HPDE6-E6E7 (cell line): Measurements from ENCODE around the gene DEGS2.

Experiments used
- DNase-seq: peaks from one replicate; pipeline ENCODE4 v3.0.0; 2011; ENCODE audit warnings: missing footprints; ENCODE audit errors: extremely low spot score

DEGS2 gene

DNA sequence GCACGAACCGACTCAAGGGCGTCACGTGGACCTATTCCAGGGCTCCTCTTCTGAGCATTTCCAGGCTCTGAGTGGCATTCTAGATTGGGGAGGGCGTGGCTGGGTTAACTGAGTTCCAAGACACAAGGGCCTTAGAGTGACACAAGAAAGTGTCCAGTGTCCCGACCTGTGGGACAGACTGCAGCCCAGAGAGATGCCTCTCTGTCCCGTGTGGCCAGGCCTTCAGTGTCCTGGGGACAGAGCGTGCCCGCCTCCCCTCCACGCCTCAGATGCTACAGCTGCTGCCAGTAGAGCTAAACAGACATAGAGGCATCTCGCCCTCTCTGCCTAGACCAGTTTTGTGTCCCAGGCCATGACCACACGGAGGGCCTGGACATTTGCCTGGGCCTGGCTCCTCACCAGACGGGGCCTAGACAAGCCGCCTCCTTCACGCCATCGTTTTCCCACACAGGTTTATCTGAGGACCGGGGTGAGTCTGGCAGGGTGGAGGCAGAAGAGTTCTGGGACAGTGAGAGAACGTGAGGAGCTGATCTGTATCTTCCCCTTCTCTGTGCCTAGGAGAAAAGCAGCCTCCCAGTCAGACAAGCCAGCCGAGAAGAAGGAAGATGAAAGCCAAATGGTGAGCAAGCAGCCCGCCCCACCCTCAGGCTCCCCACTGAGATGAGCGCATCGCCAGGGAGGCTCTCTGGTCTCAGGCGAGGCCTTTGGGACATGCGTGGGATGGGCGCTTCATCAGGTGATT lies 27.1 kb downstream of the DEGS2 start:
- DNase-seq, result no peak

DNA sequence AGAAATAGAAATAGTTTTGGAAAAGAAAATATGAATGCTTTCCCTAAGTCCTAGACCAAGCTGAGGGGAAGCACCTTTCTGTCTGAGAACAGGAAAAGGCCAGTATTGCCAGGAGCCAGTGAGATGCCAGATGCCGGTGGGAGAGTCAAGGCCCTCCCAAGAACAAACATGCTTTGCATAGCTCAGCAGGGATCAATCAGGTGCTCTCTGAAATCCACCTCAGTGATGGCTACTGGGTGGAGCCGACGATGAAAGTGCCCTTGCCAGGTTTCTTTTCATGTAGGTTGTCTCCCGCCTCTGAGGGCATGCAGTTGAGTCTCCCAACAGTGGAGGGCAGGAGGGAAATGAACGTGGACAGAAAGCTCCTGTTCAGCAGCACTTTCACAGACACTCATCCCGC lies 28.3 kb downstream of the DEGS2 start:
- DNase-seq, result no peak

DNA sequence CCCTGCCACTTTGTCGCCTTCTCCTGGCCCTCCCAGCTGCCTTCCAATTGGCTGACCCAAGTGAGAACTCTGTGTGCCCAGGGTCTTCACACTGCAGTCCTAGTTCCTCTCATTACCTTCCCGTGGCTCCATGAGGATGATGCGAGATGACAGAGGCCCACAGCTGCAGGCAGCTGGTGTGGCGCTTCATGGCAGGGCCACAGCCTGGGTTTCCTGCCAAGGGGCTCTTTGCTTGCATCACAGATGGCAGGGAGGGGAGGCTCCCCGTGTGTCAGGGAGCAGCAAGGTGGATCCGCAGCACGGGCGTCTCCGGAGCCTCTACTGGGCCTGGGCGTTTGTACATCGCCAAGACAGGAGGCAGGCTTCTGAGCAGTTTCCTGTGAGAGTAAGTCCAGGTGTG lies 28.9 kb downstream of the DEGS2 start:
- DNase-seq, result no peak

DNA sequence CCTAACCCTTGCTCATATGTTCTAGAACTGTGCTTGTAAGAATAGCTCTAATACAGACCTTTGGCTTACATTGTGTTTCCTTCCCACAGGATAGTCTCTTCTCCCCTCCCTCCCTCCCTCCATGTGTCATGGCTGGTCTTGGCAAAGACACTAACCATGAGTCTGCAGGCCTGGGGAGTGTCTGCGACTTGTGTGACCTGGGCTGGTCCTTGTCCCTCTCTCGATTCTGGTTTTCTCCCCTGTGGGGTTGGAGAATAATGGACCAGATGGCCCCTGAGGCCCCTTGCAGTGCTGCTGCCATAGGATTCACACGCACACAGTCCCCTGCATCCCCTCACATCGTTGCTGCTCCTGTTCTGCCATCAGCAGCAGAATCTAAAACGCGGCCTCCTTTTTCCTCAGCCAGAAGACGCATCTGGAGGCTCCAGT lies 30.3 kb downstream of the DEGS2 start:
- DNase-seq, result no peak

DNA sequence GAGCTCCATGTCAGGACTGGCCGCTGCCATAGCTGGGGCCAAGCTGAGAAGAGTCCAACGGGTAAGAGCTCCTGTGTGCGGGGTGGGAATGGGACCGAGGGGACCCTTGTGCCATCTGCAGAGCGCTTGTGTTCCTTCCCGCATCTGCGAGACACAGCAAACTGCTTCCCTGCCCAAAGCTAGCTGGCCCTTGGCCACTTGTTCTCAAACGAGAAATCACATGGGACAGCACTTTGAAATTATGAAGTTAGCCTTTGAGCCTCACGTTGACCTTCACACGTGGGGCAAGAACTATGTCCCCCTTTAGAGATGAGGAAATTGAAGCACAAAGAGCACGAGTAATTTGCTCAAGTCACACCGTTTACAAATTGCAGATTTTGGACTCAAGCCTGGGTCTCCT lies 30.8 kb downstream of the DEGS2 start:
- no peak for DNase-seq

DNA sequence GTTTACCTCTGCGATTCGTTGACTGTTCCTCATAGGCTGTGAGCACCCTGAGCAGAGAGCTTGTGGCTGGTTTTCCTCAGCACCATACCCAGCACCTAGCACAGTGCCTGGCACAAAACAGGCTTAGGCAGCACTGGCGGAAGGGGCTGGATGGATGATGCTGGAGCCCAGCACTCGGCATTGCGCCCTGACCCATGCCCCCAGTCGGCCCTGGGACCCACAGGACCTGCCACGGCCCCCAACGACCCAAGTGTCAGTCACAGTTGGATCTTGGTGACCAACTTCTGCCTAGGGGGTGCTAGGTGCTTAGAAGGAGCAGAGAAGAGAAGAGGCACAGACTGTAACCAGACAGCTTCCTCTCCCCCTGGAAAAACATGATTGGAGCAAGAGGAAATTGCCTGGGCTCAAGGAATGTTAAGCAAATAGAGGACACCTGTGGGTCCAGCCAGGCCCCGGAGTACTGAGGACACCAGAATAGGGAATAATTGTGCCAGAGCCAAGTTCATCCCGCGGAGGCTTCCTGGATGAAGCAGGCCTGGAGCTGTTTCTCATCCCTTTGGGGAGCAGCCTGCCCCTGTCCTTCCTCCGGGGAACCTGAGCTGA lies 31.5 kb downstream of the DEGS2 start:
- no peak for DNase-seq

DNA sequence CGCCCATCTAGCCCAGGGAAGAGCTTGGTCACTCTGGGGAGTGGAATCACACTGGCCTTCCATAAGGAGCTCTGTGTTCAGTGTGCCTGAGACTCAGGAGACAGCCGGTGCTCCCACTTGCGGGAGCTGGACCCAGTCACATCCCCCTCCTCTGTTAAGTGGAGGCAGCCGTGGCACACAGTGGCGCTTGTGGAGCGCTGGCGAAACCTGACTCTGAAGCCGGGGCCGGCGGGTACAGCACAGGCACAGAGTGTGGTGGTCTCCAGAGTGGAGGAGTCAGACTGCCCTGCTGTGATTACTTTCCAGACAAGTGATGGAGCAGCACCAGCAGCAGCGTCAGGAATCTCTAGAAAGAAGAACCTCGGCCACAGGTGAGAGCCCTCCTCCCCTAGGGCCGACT lies 33.0 kb downstream of the DEGS2 start:
- no peak for DNase-seq

DNA sequence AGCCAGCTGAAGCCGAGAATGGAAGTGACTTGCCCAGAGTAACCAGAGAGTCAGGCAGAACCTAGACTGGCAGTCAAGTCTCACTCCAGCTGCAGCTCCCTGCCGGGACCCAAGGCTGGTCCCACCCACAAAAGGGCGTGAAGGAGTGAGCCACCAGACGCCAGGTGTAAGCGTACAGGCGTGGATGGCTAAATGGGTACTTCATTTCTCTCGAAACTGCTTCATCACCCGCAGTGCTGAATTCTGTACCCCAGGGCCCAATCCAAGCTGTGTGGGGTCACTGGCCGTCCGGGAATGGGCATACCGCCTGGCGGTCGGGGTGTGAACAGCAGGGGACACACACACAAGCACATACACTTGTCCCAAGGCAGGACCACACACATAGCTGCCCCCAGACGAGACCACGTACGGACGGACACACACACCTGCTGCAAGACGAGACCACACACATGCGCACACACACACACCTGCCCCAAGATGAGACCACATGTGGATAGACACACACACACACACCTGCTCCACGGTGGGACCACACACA lies 34.8 kb downstream of the DEGS2 start:
- no peak for DNase-seq

DNA sequence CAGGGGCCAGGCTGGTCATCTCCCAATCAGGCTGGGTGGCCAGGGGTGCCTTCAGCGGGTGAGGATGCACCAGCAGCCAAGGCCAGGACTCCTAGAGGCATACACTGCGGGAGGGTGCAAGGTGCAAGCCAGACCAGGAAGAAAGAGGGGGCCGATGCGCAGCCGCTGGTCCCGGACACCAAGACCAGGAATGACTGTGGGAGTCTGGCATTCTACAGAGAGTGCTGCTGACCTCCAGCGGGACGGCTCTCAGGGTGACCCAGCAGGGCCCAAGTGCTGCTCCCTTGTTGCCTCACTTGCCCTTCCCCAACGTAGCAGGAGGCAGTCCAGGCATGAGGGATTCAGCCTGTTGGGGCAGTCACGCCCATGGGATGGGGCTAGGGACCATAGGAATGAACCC lies 35.8 kb downstream of the DEGS2 start:
- DNase-seq, result no peak

DNA sequence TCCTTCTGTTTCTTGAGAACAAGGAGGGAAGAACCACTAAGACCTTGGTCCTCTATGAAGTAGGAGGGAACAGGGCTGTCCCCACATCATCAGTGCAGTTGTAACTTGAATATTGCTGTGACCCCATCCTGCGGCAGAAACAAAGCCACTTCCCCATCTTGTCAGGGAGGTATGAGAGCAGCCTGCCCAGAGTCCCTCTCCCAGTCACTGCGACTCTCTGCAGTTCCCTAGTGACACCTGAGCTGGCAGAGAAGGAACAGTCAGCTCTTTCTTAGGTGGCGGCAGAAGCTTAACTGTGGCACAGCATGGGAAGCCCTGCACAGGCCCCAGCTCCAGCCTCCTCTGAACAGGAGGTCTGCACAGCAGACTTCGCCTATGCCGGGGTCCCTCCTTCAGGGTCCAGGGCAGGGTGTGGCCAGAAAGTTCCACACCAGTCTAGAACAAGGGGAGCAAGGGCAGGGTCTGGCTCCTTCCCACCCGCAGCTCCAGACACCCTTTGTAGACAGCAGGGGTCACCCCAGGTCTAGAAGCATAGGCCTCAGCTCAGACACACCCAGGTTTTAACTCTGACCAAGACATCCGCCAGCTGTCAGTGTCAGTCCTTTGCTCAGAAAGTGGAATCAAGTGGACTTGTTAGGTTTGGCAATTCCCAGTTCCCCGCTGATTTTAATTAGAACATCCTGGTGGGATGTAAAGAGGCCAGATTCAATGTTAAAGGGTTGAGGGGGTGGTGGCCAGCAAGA lies 36.8 kb downstream of the DEGS2 start:
- DNase-seq, result no peak

DNA sequence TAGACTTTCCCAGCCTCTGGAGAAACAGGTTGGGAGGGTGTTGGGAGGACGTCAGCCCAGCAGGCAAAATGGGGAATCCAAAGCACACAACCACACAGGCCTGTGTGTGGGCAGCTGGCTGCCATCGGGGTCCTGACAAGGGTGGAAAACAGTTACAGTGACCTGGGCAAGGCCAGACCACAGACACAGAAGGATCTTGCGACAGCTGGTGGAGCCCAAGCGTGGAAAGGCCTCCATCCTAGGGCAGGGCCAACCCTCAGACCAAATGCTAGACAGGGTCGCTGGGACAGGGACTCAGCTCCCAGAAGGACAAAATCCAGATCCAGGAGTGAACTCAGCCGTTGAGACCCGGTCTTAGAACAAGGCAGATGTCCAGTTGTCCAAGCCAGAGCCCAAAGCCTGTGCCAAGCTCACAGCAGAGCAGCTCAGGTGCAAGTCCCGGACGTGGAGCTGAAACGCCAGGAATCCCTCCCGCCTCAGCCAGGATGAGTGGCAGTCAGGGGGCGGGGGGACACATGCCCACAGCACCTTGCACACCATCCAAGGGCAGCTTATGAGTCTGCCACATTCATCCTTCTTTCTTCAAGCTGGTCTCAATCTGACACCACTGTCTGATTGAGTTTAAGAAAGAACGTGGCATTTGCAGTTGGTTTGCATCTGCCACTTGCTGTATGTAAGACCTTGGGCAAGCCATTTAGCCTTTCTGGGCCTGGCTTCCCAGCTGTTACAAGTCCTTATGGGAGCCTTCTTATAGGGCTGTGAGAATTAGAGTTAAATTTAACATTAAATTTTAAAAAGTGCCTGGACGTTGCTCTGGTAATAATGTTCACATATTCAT lies 37.6 kb downstream of the DEGS2 start:
- DNase-seq, result no peak

DNA sequence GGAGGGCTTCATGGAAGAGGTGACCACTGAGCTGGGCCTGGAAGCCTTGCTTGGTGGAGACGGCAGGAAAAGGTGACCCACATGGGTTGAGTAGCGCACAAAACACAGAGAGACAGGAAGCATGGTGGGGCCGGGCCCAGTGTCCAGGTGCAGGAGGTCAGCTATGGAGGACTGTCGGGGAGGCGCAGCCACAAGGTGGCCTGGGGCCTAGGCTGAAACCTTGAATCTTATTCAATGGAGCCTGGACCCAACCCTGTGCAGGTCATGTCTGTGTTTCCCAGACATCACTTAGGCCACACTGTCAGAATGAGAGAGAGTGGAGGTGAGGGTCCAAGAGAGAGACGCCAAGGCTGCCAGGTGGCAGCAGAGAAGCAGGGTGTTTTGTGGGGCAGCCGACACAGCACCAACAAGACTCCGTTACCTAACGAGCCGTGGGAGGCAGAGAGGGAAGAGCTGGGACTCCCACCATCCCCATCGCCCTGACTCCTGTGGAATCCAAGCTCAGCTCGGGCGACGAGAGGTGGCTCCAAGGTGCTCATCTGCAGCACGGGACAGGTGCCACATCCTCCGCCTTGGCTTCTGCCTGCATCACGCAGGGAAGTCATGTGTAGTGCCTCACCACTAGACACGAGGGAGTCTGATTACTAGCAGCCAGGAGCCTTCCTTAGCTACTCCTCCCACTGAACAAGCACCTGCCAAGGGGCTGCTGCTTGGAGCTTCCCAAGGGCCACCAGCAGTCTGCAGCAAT lies 38.7 kb downstream of the DEGS2 start:
- no peak for DNase-seq

DNA sequence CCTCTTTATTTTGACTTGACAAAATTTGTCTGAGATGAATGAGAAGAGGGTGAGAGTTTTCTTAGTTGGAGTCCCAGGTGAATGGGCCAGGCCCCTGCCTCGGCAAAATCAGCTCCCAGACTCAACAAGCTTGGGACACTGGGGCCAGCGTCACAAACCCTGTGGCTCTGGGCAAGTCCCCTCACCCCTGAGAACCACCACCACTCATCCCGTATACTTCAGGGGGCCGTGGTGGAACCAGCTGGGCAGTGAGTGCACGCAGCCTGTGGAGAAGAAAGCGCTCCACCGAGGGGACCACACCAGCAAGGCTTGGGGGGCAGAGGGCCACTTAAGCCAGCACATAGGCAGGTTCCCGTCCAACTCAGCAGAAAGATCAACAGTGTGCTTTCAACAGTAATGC lies 40.2 kb downstream of the DEGS2 start:
- DNase-seq, result no peak

DNA sequence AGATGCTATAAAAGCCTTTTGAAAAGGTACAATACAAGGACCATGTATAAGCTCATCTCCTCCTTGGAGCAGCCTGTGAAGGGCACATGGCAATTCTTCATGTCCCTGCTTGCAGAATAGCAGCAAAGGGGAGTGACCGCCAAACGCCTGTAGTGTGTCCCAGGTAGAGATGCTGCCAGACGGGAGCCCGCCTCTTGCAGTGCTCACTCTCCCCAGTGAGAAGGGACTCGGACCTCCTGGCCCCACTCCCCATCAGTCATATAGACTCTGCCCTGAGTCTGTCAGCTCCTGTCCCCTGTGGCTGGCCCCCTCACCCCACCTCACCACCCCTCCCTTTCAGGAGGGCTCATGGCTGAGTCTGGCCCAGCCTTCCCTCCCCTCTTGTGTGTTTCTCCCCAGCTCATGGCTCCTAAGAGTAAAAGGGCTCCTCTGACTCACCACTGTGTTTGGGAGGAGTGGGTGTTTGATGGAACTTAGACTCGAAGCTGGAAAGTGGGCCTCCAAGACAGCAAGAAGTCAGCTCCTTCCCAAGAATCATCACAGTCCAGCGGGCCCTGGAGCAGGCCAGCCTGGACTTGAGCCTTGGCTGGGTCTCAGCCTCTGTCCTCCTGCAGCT lies 40.9 kb downstream of the DEGS2 start:
- no peak for DNase-seq

DNA sequence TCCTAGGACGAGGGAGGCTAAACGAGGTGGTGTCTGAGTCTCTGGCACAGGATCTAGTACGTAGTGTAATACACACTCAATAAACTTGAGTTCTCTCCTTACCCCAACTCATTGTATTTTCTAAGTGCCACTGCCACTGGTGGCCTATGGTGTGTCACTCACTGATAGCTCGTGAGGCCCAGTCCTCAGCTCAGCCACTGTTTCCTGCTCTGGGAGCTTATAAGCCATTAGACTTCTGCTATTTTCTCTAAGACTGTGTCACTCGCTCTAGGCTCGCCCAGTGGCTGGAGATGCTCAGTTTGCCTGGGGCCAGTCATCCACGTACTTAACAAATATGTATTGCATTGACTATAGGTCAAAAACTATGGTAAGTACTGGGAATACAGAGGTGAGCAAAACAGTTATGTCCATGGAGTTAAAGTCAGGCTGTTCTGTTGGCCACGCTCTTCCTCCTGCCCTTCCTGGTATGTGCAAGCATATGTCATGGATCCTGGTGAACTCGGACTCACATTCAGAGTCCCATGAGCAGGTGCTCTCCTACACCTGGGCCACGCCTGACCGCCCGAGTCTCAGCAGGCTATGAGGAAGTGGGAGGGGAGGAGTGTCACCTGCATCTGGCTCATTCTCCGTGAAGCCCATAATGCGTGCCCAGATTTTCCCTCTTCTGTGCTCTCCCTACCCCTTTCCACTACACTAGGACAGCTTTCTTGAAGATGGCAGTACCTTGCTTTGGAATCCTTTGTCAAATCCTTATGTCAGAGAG lies 41.6 kb downstream of the DEGS2 start:
- no peak for DNase-seq

DNA sequence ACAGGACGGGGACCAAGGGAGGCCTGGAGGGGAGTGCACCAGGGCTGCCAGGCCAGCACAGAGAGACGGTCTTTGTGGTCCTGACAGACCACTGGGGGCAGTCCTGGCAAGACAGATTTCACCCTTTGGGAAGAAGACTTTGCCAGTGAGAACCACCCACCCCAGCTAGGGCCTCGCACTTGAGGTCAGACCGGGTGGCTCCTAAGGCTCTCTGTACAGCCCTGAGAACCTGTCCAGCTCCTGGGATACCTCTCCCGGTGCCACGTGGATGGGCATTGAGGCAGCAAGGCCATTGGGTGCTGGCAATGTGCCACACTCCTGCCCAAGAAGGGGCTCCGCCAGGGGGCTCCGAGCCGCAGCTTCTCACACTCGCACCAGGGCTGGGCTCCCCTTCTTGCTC lies 42.4 kb downstream of the DEGS2 start:
- no peak for DNase-seq

DNA sequence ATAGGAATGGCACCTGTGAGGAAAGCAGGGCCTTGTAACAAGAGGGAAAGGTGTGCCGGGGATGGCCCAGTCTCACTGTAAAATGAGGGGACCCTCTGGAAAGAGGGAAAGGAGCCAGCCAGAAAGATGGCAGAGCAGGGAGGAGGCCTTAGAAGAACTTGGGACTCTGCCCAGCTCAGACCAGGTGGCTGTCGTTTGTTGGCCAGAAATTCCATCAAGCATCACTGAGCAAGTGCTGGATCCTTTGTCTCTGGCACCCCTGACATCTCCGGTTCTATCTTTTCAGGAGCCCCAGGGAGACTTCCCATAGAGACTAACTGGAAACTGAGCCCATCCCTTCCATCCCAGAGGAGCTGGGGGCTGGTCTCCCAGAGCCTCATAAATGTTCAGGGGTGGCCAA lies 43.3 kb downstream of the DEGS2 start:
- no peak for DNase-seq

DNA sequence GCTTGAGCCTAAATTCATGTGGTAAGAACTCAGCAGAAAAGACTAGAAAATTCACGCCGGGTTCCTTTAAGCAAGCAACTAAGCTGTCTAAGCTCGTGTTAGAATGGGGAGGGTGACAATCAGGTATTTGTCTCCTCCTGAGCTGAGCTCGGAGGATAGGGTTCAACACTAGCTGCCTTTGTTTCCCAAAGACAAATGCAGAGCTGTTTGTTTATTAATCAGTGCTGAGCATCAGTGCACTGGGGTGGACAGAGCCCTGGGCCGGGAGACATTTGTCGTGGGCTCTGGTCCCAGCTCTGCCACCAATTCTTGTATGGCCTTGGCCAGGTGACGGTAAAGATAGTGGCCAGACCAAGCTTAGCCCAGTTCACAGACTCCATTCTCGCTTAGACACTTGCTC lies 43.7 kb downstream of the DEGS2 start:
- no peak for DNase-seq

DNA sequence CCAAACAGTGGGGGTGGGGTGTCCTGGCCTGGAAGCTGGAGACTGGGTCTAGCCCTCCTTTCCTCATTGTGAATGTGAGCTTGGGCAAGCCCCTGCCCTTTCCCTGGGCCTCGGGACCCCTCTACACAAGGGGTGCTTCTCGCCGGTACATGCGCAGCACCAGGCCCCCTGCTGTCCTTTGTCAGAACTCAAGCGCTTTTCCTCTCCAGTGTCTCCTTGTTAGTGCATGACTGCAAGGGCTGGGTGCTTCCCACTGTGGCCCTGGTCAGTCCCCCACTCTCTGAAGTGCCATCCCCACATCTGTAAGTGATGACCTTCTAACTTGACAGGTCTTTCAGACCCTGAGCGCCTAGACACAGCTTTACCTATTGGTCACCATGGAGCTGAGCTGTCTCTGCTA lies 44.2 kb downstream of the DEGS2 start:
- DNase-seq, result no peak
